H1 (cell line): ENCODE measurements around the gene AGPAT4. TPM values are rescaled to one million over a fixed set of nuclear protein-coding genes. Genes with fewer than 3 reads are reported as not detected.

Experiments used
- CTCF ChIA-PET: fragments of 300-600 bp; sonication (Branson Sonifier 250); formaldehyde crosslinking; loops from one replicate; lab custom pipeline; 2021; ENCODE audit not compliant: partially characterized antibody; lab: Charles Lee
- POLR2A ChIA-PET: fragments of 300-600 bp; sonication (Branson Sonifier 250); formaldehyde crosslinking; loops from one replicate; lab custom pipeline; 2021; ENCODE audit warnings: inconsistent platforms; ENCODE audit not compliant: partially characterized antibody; lab: Charles Lee
- DNase-seq, 2 experiments: peaks; one replicate each; pipeline versions ENCODE4 v3.0.0 to v3.0.0-alpha.2; 2010 to 2022; ENCODE audit warnings: low spot score in 2 of 2, low read depth in 1 of 2, mixed read lengths in 1 of 2
- FAIRE-seq: peaks from 2 replicates; lab custom pipeline; 2011; peaks lifted over from hg19 to GRCh38; lab: Jason Lieb, UNC
- H2AFZ ChIP-seq: 2 replicates; pipeline ENCODE4 v1.8.1; 2012; ENCODE audit warnings: low read length, inconsistent platforms
- H2AK5ac ChIP-seq: 2 replicates; pipeline ENCODE4 v1.6.1; 2013; ENCODE audit warnings: low read depth, low read length
- H2BK120ac ChIP-seq: replicated peaks from 2 replicates; pipeline ENCODE3; 2013; ENCODE audit warnings: low read depth, low read length, inconsistent platforms
- H2BK12ac ChIP-seq: 2 replicates; pipeline ENCODE4 v1.6.1; 2013; ENCODE audit warnings: low read depth, low read length
- H2BK15ac ChIP-seq: 2 replicates; pipeline ENCODE4 v1.6.1; 2013; ENCODE audit warnings: low read length
- H2BK20ac ChIP-seq: 2 replicates; pipeline ENCODE4 v1.6.1; 2013; ENCODE audit warnings: low read length
- H2BK5ac ChIP-seq: 2 replicates; pipeline ENCODE4 v1.6.1; 2013; ENCODE audit warnings: low read depth, low read length
- H3K14ac ChIP-seq: 2 replicates; pipeline ENCODE4 v1.6.1; 2013; ENCODE audit warnings: inconsistent platforms; ENCODE audit not compliant: insufficient read length
- H3K18ac ChIP-seq: 2 replicates; pipeline ENCODE4 v1.6.1; 2013; ENCODE audit warnings: low read length; ENCODE audit errors: extremely low read depth
- H3K23ac ChIP-seq: 2 replicates; pipeline ENCODE4 v1.6.1; 2013; ENCODE audit warnings: inconsistent platforms; ENCODE audit not compliant: insufficient read length
- H3K23me2 ChIP-seq: 2 replicates; pipeline ENCODE4 v1.6.1; 2013; ENCODE audit warnings: low read depth, low read length
- H3K27ac ChIP-seq: 2 replicates; pipeline ENCODE4 v1.6.1; 2011; ENCODE audit warnings: low read depth, low read length, inconsistent platforms
- H3K27me3 ChIP-seq, 4 experiments: replicated peaks in 1 of 4; 1 replicate in 1 of 4; 2 replicates in 3 of 4; pipeline versions ENCODE4 v1.6.1 to v1.8.1; 2011 to 2013; ENCODE audit warnings: low read length in 3 of 4, mild to moderate bottlenecking in 3 of 4, inconsistent platforms in 2 of 4, mixed read lengths in 2 of 4, moderate library complexity in 1 of 4; ENCODE audit not compliant: control insufficient read depth in 3 of 4, insufficient read depth in 3 of 4; ENCODE audit errors: extremely low read depth in 1 of 4
- H3K36me3 ChIP-seq, 4 experiments: 2 replicates each; pipeline versions ENCODE4 v1.6.1 to v1.8.1; 2011 to 2013; ENCODE audit warnings: mild to moderate bottlenecking in 4 of 4, low read length in 3 of 4, moderate library complexity in 2 of 4, control low read depth in 1 of 4, inconsistent platforms in 1 of 4; ENCODE audit not compliant: insufficient read depth in 4 of 4, control insufficient read depth in 2 of 4
- H3K4ac ChIP-seq: replicated peaks from 2 replicates; pipeline ENCODE3; 2013; ENCODE audit warnings: low read length, low read depth, mixed read lengths, inconsistent platforms; ENCODE audit not compliant: insufficient read length
- H3K4me1 ChIP-seq, 4 experiments: replicated peaks in 1 of 4; 1 replicate in 1 of 4; 2 replicates in 3 of 4; pipeline versions ENCODE4 v1.6.1 to v1.8.1; 2011 to 2013; ENCODE audit warnings: low read length in 3 of 4, inconsistent platforms in 2 of 4, mixed read lengths in 1 of 4; ENCODE audit not compliant: insufficient read depth in 4 of 4, control insufficient read depth in 3 of 4
- H3K4me2 ChIP-seq, 2 experiments: 2 replicates each; pipeline versions ENCODE4 v1.6.1 to v1.8.1; 2011 to 2013; ENCODE audit warnings: low read depth in 2 of 2, low read length in 2 of 2, control low read depth in 1 of 2, inconsistent platforms in 1 of 2, mild to moderate bottlenecking in 1 of 2; ENCODE audit not compliant: insufficient read depth in 1 of 2
- H3K4me3 ChIP-seq, 4 experiments: fragments of 200-600, 300-600 bp in 1 of 4; sonication (generic), shearing (Covaris generic), sonication (Bioruptor Twin) in 1 of 4; 2 replicates each; pipeline versions ENCODE4 v1.5.1 to v1.8.1; 2011 to 2016; ENCODE audit warnings: low read length in 4 of 4, low read depth in 3 of 4, control low read depth in 2 of 4, inconsistent platforms in 2 of 4, mild to moderate bottlenecking in 2 of 4, mixed read lengths in 1 of 4, moderate library complexity in 1 of 4; ENCODE audit not compliant: insufficient read depth in 2 of 4; ENCODE audit errors: extremely low read depth in 1 of 4
- H3K56ac ChIP-seq: replicated peaks from 2 replicates; pipeline ENCODE3; 2013; ENCODE audit warnings: low read depth, mild to moderate bottlenecking, mixed read lengths, low read length, inconsistent platforms; ENCODE audit not compliant: insufficient read length
- H3K79me1 ChIP-seq: 2 replicates; pipeline ENCODE4 v1.6.1; 2013; ENCODE audit warnings: low read depth, low read length, control low read depth
- H3K79me2 ChIP-seq, 2 experiments: 2 replicates each; pipeline versions ENCODE4 v1.6.1 to v1.8.1; 2012 to 2013; ENCODE audit warnings: low read length in 2 of 2, mild to moderate bottlenecking in 2 of 2, inconsistent platforms in 1 of 2; ENCODE audit not compliant: insufficient read depth in 2 of 2, control insufficient read depth in 1 of 2
- H3K9ac ChIP-seq, 4 experiments: replicated peaks in 1 of 4; 1 replicate in 1 of 4; 2 replicates in 3 of 4; pipeline versions ENCODE4 v1.6.1 to v1.8.1; 2011 to 2013; ENCODE audit warnings: low read depth in 3 of 4, low read length in 3 of 4, control low read depth in 2 of 4, mild to moderate bottlenecking in 2 of 4, moderate library complexity in 2 of 4, inconsistent platforms in 1 of 4; ENCODE audit errors: extremely low read depth in 1 of 4
- H3K9me3 ChIP-seq, 2 experiments: 2 replicates each; pipeline versions ENCODE4 v1.6.1 to v1.8.1; 2012 to 2013; ENCODE audit warnings: mild to moderate bottlenecking in 2 of 2, moderate library complexity in 2 of 2, control low read depth in 1 of 2, inconsistent platforms in 1 of 2, low read depth in 1 of 2, low read length in 1 of 2, mixed read lengths in 1 of 2; ENCODE audit not compliant: insufficient read depth in 2 of 2
- H4K20me1 ChIP-seq, 2 experiments: replicated peaks in 1 of 2; 2 replicates each; pipeline versions ENCODE3 to v1.8.1; 2011 to 2013; ENCODE audit warnings: inconsistent platforms in 2 of 2, low read length in 2 of 2, mild to moderate bottlenecking in 1 of 2; ENCODE audit not compliant: insufficient read depth in 2 of 2, control insufficient read depth in 1 of 2
- H4K5ac ChIP-seq: 2 replicates; pipeline ENCODE4 v1.6.1; 2013; ENCODE audit warnings: low read length, low read depth, mixed read lengths, inconsistent platforms; ENCODE audit not compliant: insufficient read length
- H4K8ac ChIP-seq: 2 replicates; pipeline ENCODE4 v1.8.0; 2013; ENCODE audit warnings: mild to moderate bottlenecking, moderate library complexity, low read length, inconsistent platforms; ENCODE audit not compliant: insufficient read depth; ENCODE audit errors: extremely low read depth
- H4K91ac ChIP-seq: replicated peaks from 2 replicates; pipeline ENCODE3; 2013; ENCODE audit warnings: low read length, mixed read lengths, inconsistent platforms; ENCODE audit not compliant: insufficient read length
- CEBPB ChIP-seq: IDR thresholded peaks from 2 replicates; pipeline ENCODE4 v1.6.1; 2012; ENCODE audit warnings: low read depth, low read length
- E2F6 ChIP-seq: IDR thresholded peaks from 2 replicates; pipeline ENCODE4 v1.6.1; 2012; ENCODE audit warnings: inconsistent platforms
- FOSL1 ChIP-seq: IDR thresholded peaks from 2 replicates; pipeline ENCODE4 v1.6.1; 2011; ENCODE audit warnings: mild to moderate bottlenecking, low read depth, low read length, moderate library complexity; ENCODE audit not compliant: insufficient read depth
- GABPA ChIP-seq: IDR thresholded peaks from 2 replicates; pipeline ENCODE4 v1.6.1; 2011; ENCODE audit warnings: mild to moderate bottlenecking, low read length, moderate library complexity, borderline replicate concordance; ENCODE audit not compliant: insufficient read depth
- KDM1A ChIP-seq: fragments of 200-600, 300-600 bp; sonication (generic); IDR thresholded peaks from 2 replicates; pipeline ENCODE4 v1.7.1; 2016; ENCODE audit warnings: mild to moderate bottlenecking, low read length, borderline replicate concordance
- MAFK ChIP-seq: IDR thresholded peaks from 2 replicates; pipeline ENCODE4 v1.6.1; 2012; ENCODE audit warnings: low read depth, mild to moderate bottlenecking, improper control_type of control experiment, low read length
- MAX ChIP-seq: IDR thresholded peaks from 2 replicates; pipeline ENCODE4 v1.6.1; 2012; ENCODE audit warnings: inconsistent platforms
- PHF8 ChIP-seq: fragments of 200-600 bp; sonication (generic); conservative IDR thresholded peaks from 2 replicates; pipeline ENCODE4 v1.7.1; 2012; ENCODE audit warnings: low read depth, mild to moderate bottlenecking, inconsistent platforms, low read length, moderate library complexity
- WGBS, 2 experiments: shearing (Covaris generic) in 1 of 2; methylation state at CpG; one replicate each; pipeline versions ENCODE4 v1.1.6 to v1.1.7; 2013 to 2015; ENCODE audit warnings: low lambda C conversion rate in 2 of 2, mixed read lengths in 2 of 2, inconsistent platforms in 1 of 2, low coverage in 1 of 2, missing lambda C conversion rate in 1 of 2; ENCODE audit not compliant: insufficient replicate concordance in 2 of 2, insufficient coverage in 1 of 2, insufficient read length in 1 of 2; ENCODE audit errors: extremely low coverage in 1 of 2, missing lambda C conversion rate in 1 of 2; 5-methylcytosine and 5-hydroxymethylcytosine counted together
- polyA plus RNA-seq, 7 experiments: library from polyadenylated mRNA; depleted of rRNA in 3 of 7; stranded (reverse) in 5 of 7; unstranded in 2 of 7; fragments of >200 nt in 5 of 7; fragments of 200-250 nt in 2 of 7; gene quantifications; 1 replicate in 5 of 7; 2 replicates in 1 of 7; 4 replicates in 1 of 7; pipeline versions ENCODE4 v1.2.1 to v1.2.3, GENCODE V29; 2011 to 2013; ENCODE audit warnings: missing spikeins in 2 of 7, mixed read lengths in 2 of 7
- total RNA-seq: library from RNA; stranded (reverse); fragmentation: NEBNext Ultra II Directional; extraction: Animal tissue kit (Norgen Biotek cat#: 25700); gene quantifications from 2 replicates; pipeline ENCODE4 v1.2.1, GENCODE V29; 2021

The AGPAT4 gene
- total and polyA plus RNA-seq, 2 of the 8 experiments (the other 6 are each of a cell fraction or from before 2014, with no cell fraction given), result 13.5 to 23.8 TPM

- FAIRE-seq, result no peak
- no peak overlapping the region for H3K23ac ChIP-seq
- peak overlapping the region in 1 of 4 experiments; percentile 1; a peak in 2 of 8 replicates for H3K4me3 ChIP-seq
- H3K79me2 ChIP-seq, result peaks cover 0 to 9% of the 10 kb centered on the region in 2 experiments; a peak in 1 of 4 replicates
- no peak; the same call in 1 of the 2 replicates for TF ChIP-seq KDM1A
- peak; percentile 42; the same call in 1 of the 2 replicates for TF ChIP-seq MAX
- TF ChIP-seq MAFK, result no peak
- TF ChIP-seq PHF8, result no peak
- no peak for TF ChIP-seq CEBPB
- peak; percentile 41; the same call in 1 of the 2 replicates for TF ChIP-seq E2F6
- TF ChIP-seq FOSL1, result no peak
- no peak for TF ChIP-seq GABPA
- peak overlapping the region in 1 of 2 experiments; percentile 25; a peak in 2 of 4 replicates for H3K4me2 ChIP-seq
- H3K36me3 ChIP-seq, result peaks cover 0 to 17% (median 1%) of the 10 kb centered on the region in 4 experiments; a peak in 3 of 8 replicates
- H2BK15ac ChIP-seq, result no peak overlapping the region
- no peak overlapping the region for H4K5ac ChIP-seq
- no peak overlapping the region for H3K14ac ChIP-seq
- H4K91ac ChIP-seq, result no peak overlapping the region
- no peak for DNase-seq
- H2BK5ac ChIP-seq, result peak overlapping the region; percentile 54; the same call in 1 of the 2 replicates
- H3K56ac ChIP-seq, result no peak overlapping the region
- no peak overlapping the region for H3K9ac ChIP-seq
- H3K27ac ChIP-seq, result no peak overlapping the region
- no peaks in the 10 kb centered on the region for H3K9me3 ChIP-seq
- no peak overlapping the region for H3K18ac ChIP-seq
- no peaks in the 10 kb centered on the region for H3K27me3 ChIP-seq
- 78% methylated on average over 14 of the region's 14 CpGs; no CpG with 5 or more reads in 1 of the 2 experiments for WGBS, 2 experiments
- ChIA-PET CTCF (interaction anchor here (0.8 to 3.1 kb wide), 10 partner anchors 17 to 235 kb away, joined by 3 to 8 read pairs (median 4); no protein-coding TSS in a partner anchor), POLR2A (no interaction called here)
- H2AK5ac ChIP-seq, result no peak overlapping the region
- H3K79me1 ChIP-seq, result peaks cover 11% of the 10 kb centered on the region
- peaks cover 2 to 21% (median 17%) of the 10 kb centered on the region in 4 experiments for H3K4me1 ChIP-seq
- H2BK20ac ChIP-seq, result no peak overlapping the region
- peaks cover 0 to 4% of the 10 kb centered on the region in 2 experiments for H4K20me1 ChIP-seq
- no peak overlapping the region for H2BK120ac ChIP-seq
- no peak overlapping the region for H4K8ac ChIP-seq
- no peak overlapping the region for H2AFZ ChIP-seq
- H2BK12ac ChIP-seq, result 0 out of 2 replicates have a peak overlapping the region, but pooled peaks have one; percentile 2
- no peaks in the 10 kb centered on the region for H3K23me2 ChIP-seq
- H3K4ac ChIP-seq, result no peak overlapping the region
These were observed 105.5 kb downstream of the AGPAT4 start for GRCh38 chr6:161168281-161168891.
